HepG2 (cell line): ENCODE measurements around the gene CDC34. TPM values are rescaled to one million over a fixed set of nuclear protein-coding genes. Genes with fewer than 3 reads are reported as not detected.
A peak's percentile ranks its signal among the peaks of the same experiment; 100 is the strongest.

Source experiments
- GATA4 ChIP-seq: sonication (generic); IDR thresholded peaks from 2 replicates; pipeline ENCODE4 v1.6.1; 2016; ENCODE audit warnings: antibody characterized with exemption, low read depth, borderline replicate concordance
- SYNCRIP ChIP-seq: fragments of 200-400 bp; formaldehyde crosslinking; IDR thresholded peaks from 2 replicates; pipeline ENCODE4 v1.6.1; 2018; ENCODE audit warnings: mild to moderate bottlenecking, low read depth, low read length; ENCODE audit not compliant: insufficient read depth
- ZBTB38 ChIP-seq: sonication (generic); formaldehyde crosslinking; IDR thresholded peaks from 2 replicates; pipeline ENCODE4 v1.5.1; 2020; ENCODE audit warnings: mild to moderate bottlenecking, missing genetic modification reagents
- ZBTB8A ChIP-seq: sonication (generic); formaldehyde crosslinking; IDR thresholded peaks from 2 replicates; pipeline ENCODE4 v1.4.0; 2020; ENCODE audit warnings: mild to moderate bottlenecking, low read depth, missing genetic modification reagents, borderline replicate concordance
- ZNF33A ChIP-seq: sonication (generic); formaldehyde crosslinking; IDR thresholded peaks from 2 replicates; pipeline ENCODE4 v1.5.1; 2020; ENCODE audit warnings: missing genetic modification reagents, mild to moderate bottlenecking, moderate library complexity, borderline replicate concordance
- ZNF496 ChIP-seq: sonication (generic); formaldehyde crosslinking; IDR thresholded peaks from 2 replicates; pipeline ENCODE4 v1.8.1; 2023; ENCODE audit warnings: mild to moderate bottlenecking, moderate library complexity, missing genetic modification reagents; ENCODE audit not compliant: insufficient replicate concordance
- ZZZ3 ChIP-seq: sonication (generic); formaldehyde crosslinking; IDR thresholded peaks from 2 replicates; pipeline ENCODE4 v1.4.0; 2020; ENCODE audit warnings: missing genetic modification reagents, mild to moderate bottlenecking, borderline replicate concordance
- polyA plus RNA-seq, 8 experiments: library from polyadenylated mRNA; depleted of rRNA in 3 of 8; stranded (reverse) in 7 of 8; unstranded in 1 of 8; fragments of >200 nt; fragmentation: Illumina TruSeq in 4 of 8; extraction: Trizol in 4 of 8; gene quantifications; 2 replicates each; pipeline versions ENCODE4 v1.2.1 to v1.2.3, GENCODE V29; 2011 to 2016; ENCODE audit warnings: low read depth in 4 of 8, missing spikeins in 1 of 8, mixed read lengths in 1 of 8; ENCODE audit not compliant: insufficient read depth in 1 of 8
- total RNA-seq, 5 experiments: library from RNA; depleted of rRNA; stranded (reverse); fragments of >200 nt; fragmentation: Illumina TruSeq; extraction: Trizol; gene quantifications; 2 replicates each; pipeline ENCODE4 v1.2.3, GENCODE V29; 2016; ENCODE audit warnings: low read depth in 1 of 5
- TF ChIP-seq, protein P1 (sequence below): sonication (generic); formaldehyde crosslinking; IDR thresholded peaks from one replicate; pipeline ENCODE4 v1.5.1; 2020; ENCODE audit warnings: mild to moderate bottlenecking, missing genetic modification reagents; ENCODE audit errors: not compliant biosample characterization
- TF ChIP-seq, protein P2 (sequence below): sonication (generic); formaldehyde crosslinking; conservative IDR thresholded peaks from 2 replicates; pipeline ENCODE4 v1.5.0; 2020; ENCODE audit warnings: missing genetic modification reagents
- TF ChIP-seq, protein P3 (sequence below): IDR thresholded peaks from 2 replicates; pipeline ENCODE4 v1.6.1; 2012; ENCODE audit warnings: inconsistent platforms
- TF ChIP-seq, protein P4 (sequence below), 2 experiments: sonication (generic) in 1 of 2; formaldehyde crosslinking in 1 of 2; IDR thresholded peaks; 2 replicates each; pipeline versions ENCODE4 v1.4.0 to v1.6.1; 2016 to 2020; ENCODE audit warnings: borderline replicate concordance in 1 of 2, low read depth in 1 of 2, mild to moderate bottlenecking in 1 of 2, missing genetic modification reagents in 1 of 2
- TF ChIP-seq, protein P5 (sequence below): sonication (generic); formaldehyde crosslinking; IDR thresholded peaks from 2 replicates; pipeline ENCODE4 v1.4.0; 2020; ENCODE audit warnings: missing genetic modification reagents

CDC34 gene
- total and polyA plus RNA-seq, 2 of the 13 experiments (the other 11 are each of a cell fraction or from before 2014, with no cell fraction given), result 138 to 150 TPM

DNA sequence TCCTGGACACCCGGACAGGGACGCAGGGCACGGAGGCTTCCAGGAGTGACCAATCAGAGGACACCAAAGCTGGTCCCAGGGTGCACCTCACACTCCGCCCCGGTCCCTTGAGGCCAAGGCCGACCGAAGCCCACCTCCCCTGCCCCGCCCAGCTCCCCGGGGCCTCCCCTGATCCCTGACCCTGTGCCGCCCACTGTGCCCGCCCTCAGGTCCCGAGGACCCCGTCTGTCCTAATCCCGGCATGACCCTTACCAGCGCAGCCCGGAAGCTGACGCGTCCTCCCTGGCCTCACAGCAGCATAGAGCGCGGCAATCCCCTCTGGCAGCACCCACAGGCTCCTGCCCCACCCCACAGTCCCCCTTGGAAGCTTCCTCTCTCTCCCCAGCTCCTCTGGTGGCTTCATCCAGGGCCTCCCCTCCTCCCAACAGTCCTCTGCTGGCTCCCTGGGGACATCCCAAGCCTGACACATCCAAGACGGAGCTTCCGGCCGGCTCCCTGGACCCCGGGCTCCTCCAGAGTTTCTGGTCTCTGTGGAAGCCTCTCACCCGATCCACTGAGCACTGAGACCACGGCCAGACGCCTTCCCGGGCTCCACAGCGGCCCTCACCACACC lies 7.4 kb upstream of the CDC34 start (continued):
- TF ChIP-seq, protein P1, sequence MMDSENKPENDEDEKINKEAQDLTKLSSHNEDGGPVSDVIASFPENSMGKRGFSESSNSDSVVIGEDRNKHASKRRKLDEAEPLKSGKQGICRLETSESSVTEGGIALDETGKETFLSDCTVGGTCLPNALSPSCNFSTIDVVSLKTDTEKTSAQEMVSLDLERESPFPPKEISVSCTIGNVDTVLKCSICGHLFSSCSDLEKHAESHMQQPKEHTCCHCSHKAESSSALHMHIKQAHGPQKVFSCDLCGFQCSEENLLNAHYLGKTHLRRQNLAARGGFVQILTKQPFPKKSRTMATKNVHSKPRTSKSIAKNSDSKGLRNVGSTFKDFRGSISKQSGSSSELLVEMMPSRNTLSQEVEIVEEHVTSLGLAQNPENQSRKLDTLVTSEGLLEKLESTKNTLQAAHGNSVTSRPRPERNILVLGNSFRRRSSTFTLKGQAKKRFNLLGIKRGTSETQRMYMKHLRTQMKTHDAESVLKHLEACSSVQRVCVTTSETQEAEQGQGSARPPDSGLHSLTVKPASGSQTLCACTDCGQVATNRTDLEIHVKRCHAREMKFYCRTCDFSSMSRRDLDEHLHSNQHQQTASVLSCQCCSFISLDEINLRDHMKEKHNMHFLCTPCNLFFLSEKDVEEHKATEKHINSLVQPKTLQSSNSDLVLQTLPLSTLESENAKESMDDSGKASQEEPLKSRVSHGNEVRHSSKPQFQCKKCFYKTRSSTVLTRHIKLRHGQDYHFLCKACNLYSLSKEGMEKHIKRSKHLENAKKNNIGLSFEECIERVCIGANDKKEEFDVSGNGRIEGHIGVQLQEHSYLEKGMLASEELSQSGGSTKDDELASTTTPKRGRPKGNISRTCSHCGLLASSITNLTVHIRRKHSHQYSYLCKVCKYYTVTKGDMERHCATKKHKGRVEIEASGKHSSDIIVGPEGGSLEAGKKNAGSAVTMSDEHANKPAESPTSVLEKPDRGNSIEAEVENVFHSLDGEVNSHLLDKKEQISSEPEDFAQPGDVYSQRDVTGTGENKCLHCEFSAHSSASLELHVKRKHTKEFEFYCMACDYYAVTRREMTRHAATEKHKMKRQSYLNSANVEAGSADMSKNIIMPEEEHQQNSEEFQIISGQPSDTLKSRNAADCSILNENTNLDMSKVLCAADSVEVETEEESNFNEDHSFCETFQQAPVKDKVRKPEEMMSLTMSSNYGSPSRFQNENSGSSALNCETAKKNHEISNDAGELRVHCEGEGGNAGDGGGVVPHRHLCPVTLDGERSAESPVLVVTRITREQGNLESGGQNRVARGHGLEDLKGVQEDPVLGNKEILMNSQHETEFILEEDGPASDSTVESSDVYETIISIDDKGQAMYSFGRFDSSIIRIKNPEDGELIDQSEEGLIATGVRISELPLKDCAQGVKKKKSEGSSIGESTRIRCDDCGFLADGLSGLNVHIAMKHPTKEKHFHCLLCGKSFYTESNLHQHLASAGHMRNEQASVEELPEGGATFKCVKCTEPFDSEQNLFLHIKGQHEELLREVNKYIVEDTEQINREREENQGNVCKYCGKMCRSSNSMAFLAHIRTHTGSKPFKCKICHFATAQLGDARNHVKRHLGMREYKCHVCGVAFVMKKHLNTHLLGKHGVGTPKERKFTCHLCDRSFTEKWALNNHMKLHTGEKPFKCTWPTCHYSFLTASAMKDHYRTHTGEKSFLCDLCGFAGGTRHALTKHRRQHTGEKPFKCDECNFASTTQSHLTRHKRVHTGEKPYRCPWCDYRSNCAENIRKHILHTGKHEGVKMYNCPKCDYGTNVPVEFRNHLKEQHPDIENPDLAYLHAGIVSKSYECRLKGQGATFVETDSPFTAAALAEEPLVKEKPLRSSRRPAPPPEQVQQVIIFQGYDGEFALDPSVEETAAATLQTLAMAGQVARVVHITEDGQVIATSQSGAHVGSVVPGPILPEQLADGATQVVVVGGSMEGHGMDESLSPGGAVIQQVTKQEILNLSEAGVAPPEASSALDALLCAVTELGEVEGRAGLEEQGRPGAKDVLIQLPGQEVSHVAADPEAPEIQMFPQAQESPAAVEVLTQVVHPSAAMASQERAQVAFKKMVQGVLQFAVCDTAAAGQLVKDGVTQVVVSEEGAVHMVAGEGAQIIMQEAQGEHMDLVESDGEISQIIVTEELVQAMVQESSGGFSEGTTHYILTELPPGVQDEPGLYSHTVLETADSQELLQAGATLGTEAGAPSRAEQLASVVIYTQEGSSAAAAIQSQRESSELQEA (CRISPR knock-in tag), result no peak
- 0 out of 2 replicates have a peak, but pooled peaks have one; percentile 41 for TF ChIP-seq ZZZ3 (CRISPR knock-in tag)
- TF ChIP-seq GATA4, result no peak
- TF ChIP-seq ZBTB8A (CRISPR knock-in tag), result no peak
- no peak for TF ChIP-seq SYNCRIP
- TF ChIP-seq, protein P2, sequence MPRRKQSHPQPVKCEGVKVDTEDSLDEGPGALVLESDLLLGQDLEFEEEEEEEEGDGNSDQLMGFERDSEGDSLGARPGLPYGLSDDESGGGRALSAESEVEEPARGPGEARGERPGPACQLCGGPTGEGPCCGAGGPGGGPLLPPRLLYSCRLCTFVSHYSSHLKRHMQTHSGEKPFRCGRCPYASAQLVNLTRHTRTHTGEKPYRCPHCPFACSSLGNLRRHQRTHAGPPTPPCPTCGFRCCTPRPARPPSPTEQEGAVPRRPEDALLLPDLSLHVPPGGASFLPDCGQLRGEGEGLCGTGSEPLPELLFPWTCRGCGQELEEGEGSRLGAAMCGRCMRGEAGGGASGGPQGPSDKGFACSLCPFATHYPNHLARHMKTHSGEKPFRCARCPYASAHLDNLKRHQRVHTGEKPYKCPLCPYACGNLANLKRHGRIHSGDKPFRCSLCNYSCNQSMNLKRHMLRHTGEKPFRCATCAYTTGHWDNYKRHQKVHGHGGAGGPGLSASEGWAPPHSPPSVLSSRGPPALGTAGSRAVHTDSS (CRISPR knock-in tag), result no peak
- TF ChIP-seq ZNF33A (CRISPR knock-in tag), result no peak
- TF ChIP-seq ZBTB38 (CRISPR knock-in tag), result peak; percentile 80; the same call in 1 of the 2 replicates
- TF ChIP-seq, protein P3, sequence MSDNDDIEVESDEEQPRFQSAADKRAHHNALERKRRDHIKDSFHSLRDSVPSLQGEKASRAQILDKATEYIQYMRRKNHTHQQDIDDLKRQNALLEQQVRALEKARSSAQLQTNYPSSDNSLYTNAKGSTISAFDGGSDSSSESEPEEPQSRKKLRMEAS, result peak; percentile 71
- TF ChIP-seq, protein P4, sequence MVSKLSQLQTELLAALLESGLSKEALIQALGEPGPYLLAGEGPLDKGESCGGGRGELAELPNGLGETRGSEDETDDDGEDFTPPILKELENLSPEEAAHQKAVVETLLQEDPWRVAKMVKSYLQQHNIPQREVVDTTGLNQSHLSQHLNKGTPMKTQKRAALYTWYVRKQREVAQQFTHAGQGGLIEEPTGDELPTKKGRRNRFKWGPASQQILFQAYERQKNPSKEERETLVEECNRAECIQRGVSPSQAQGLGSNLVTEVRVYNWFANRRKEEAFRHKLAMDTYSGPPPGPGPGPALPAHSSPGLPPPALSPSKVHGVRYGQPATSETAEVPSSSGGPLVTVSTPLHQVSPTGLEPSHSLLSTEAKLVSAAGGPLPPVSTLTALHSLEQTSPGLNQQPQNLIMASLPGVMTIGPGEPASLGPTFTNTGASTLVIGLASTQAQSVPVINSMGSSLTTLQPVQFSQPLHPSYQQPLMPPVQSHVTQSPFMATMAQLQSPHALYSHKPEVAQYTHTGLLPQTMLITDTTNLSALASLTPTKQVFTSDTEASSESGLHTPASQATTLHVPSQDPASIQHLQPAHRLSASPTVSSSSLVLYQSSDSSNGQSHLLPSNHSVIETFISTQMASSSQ (IDR thresholded peaks at IDR 0.05; ENCODE audit: low read depth), result no peak
- TF ChIP-seq, protein P4 (CRISPR knock-in tag; IDR thresholded peaks at IDR 0.05; ENCODE audit: borderline replicate concordance), result peak; percentile 79
- TF ChIP-seq, protein P5, sequence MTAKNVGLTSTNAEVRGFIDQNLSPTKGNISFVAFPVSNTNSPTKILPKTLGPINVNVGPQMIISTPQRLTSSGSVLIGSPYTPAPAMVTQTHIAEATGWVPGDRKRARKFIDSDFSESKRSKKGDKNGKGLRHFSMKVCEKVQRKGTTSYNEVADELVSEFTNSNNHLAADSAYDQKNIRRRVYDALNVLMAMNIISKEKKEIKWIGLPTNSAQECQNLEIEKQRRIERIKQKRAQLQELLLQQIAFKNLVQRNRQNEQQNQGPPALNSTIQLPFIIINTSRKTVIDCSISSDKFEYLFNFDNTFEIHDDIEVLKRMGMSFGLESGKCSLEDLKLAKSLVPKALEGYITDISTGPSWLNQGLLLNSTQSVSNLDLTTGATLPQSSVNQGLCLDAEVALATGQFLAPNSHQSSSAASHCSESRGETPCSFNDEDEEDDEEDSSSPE (CRISPR knock-in tag), result peak; percentile 80
- no peak for TF ChIP-seq ZNF496 (CRISPR knock-in tag)
